Hematopoietic multipotent progenitor cell treated with erythropoietin and hydrocortisone succinate and interleukin-3 and kit ligand, for 6 days (in vitro differentiated cells): Measurements from ENCODE around the gene EDEM2.
"Not testable (repeated sequence)": the region's sequence is repeated elsewhere in the genome, so short reads cannot be mapped to it uniquely, and the experiment has no call there.

Experiments used
- DNase-seq: peaks from one replicate; pipeline ENCODE4 v3.0.0-alpha.2; 2015

The EDEM2 gene

DNA sequence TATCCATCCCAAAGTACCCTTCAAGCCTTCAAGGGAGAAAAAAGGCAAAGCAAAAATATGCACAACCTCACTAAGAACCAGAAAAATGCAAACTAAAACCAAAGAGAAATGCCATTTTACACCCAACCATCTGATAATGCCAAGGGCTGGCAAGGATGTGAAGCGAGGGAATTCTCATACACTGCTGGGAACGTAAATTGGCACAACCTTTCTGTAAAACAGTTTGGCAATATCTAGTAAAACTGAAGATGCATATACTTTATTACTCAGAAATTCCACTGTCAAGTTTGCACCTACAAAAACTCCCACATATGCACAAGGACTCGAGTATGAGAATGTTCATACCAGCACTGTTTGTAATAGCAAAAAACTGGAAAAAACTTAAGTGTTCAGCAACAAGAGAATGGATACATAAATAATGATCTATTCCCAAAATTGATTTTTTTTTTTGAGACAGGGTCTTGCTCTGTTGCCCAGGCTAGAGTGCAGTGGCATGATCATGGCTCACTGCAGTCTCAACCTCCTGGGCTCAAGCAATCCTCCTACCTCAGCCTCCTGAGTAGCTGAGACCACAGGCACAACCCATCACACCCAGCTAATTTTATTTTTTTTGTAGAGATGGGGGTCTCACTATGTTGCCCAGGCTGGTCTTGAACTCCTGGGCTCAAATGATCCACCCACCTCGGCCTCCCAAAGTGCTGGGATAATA is 21.7 kb upstream of the EDEM2 start:
- DNase-seq, result not testable (repeated sequence)

DNA sequence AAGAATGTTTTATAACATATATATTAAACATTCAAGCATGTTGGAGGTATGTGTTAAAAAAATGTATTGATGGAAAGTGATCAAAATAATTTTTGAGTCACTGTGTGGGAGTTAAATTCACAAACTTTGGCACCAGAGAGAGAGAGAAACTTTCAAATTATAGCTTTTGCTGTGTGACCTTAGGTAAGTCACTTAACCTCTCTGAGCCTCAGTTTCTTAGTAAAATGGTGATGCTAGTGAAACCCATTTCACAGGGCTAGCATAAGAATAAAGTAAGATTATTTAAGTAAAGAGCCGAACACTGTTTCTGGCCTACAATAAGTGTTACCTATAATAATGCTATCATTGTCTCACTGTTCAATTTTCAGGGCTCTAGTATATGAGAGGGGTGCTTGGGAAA is 20.7 kb upstream of the EDEM2 start:
- DNase-seq, result no peak

DNA sequence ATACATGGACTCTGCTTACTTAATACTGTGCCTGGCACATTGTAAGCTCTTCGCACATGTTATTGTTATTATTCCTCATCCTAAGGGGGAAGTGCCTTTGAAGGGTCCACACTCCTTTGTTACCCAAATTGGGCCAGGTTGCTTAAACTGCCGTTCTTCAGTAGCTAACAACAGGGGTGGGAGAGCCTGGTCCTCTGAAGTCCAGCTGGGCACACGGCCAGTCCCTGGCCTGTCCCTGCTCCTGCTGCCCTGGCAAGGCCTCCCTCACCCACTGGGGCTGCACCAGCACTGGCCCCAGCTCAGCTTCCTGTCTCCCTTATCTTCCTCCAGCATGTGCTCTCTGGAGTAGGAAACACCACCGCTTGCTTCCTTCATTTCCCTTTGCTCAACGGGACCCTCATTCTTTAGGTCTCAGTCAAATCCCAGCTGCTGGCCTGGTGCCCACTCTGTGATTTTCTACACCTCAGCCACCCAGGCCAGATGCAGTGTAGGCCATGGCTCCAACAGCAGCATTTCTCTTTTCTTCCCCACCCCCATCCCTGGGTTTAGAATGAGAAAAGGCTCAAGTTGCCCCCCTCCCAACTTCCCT is 19.2 kb upstream of the EDEM2 start:
- peak; percentile 81 for DNase-seq

DNA sequence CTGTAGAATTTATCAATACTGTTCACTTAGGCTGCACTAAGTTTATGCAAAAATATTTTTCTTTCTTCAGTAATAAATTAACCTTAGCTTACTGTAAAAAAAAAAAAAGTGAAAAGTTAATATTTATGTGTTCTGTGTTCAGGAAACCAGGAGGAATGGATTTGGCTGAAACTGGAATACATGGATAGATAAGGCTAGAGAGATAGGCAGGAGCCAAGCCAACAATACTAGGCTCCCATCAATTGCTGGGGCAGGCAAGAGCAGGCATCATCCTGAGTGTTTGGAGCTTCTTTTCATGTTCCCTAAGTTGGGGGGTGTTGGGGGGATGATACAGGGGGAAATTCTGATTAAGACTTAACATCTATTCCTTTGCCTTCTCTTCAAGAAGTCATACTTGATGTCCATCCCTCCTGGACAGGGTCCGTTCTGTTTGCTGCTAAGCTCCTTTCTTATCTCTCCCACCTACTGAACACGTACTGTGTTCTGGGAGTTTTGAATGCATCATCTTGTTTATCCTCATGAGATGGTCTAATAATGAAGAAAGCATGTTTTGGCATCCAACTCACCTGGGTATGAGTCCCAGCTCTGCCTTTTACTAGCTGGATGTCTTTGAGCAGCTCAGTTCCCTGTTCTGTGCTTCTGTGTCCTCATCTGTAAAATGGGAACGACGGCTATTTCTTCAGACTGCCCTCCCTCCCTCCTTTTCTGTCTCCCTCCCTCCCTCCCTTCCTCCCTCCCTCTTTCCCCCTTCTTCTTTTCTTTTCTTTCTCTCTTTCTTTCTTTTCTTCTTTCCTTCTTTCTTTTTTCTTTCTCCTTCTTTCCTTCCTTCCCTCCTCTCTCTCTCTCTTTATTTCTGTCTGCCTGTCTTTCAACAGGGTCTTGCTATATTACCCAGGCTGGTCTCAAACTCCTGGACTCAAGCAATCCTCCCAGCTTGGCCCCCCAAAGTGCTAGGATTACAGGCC is 18.4 kb upstream of the EDEM2 start:
- DNase-seq, result no peak

DNA sequence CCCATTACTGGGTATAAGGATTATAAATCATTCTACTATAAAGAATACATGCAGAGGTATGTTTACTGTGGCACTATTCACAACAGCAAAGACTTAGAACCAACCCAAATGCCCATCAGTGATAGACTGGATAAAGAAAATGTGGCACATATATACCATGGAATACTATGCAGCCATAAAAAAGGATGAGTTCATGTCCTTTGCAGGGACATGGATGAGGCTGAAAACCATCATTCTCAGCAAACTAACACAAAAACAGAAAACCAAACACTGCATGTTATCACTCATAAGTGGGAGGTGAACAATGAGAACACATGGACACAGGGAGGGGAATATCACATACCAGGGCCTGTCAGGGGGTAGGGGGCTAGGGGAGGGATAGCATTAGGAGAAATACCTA is 17.4 kb upstream of the EDEM2 start:
- DNase-seq, result not testable (repeated sequence)

DNA sequence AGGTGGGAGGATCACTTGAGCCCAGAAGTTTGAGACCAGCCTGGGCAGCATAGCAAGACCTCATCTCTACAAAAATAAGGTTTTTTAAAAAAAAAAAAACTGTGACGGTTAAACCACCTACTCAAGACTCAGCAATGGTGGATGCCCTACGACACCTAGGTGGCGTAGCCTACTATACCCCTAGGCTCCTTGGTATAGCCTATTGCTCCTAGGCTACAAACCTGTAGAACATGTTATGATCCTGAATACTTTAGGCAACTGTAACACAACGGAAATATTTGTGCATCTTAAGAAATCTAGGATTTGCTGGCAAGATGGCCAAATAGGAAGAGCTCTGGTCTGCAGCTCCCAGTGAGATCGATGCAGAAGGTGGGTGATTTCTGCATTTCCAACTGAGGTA is 13.2 kb upstream of the EDEM2 start:
- not testable (repeated sequence) for DNase-seq

DNA sequence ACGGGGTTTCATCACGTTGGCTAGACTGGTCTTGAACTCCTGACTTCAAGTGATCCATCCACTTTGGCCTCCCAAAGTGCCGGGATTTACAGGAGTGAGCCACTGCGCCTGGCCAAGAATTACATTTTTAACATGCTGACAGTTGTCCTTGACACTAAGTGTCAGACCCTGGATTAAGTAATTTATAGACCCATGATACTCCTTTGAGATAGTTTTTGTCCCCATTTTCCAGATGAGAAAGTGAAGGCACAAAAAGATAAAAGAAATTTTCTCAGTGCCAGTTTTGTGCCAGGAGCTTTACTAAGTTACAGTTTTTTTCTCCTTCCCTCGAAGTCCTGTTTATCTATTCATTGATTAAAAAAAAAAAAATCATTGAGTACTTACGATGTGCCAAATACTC is 9.8 kb upstream of the EDEM2 start:
- DNase-seq, result no peak

DNA sequence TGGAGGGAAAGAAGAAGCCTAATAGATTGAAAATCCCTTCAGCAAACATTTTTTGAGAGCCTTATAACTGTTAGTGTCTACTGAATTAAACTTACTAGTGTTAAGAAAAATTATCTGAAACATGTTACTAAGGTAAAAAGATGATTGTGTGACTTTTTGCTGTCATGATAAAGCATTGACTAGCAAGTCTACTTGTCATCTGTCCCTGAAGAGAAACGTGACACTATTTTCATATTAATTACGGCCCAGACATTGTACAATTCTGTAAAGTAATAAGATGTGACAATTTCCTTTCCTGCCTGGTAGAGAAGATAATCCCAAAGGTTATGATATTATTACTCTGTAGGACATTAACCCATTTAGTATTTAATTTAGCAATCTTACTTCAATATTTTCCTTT is 8.8 kb upstream of the EDEM2 start:
- no peak for DNase-seq

DNA sequence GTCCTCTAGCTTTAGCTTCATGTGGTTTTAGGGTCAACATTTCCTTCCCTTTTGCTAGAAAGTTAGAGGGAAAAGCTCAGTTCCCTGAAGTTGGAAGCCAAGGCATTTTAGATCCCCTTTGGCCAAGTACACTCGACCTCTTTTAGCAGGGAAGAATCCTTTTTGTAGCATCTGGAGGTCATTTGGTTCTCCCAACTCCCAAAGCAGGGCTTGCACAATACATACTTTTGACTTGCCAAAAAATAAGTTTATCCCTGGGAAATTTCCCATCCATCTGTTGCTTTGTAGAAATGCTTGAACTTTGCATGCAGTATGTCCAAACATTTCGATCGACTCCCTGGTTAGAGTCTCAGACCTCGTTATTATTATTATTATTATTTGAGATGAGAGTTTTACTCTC is 4.6 kb upstream of the EDEM2 start:
- DNase-seq, result no peak

DNA sequence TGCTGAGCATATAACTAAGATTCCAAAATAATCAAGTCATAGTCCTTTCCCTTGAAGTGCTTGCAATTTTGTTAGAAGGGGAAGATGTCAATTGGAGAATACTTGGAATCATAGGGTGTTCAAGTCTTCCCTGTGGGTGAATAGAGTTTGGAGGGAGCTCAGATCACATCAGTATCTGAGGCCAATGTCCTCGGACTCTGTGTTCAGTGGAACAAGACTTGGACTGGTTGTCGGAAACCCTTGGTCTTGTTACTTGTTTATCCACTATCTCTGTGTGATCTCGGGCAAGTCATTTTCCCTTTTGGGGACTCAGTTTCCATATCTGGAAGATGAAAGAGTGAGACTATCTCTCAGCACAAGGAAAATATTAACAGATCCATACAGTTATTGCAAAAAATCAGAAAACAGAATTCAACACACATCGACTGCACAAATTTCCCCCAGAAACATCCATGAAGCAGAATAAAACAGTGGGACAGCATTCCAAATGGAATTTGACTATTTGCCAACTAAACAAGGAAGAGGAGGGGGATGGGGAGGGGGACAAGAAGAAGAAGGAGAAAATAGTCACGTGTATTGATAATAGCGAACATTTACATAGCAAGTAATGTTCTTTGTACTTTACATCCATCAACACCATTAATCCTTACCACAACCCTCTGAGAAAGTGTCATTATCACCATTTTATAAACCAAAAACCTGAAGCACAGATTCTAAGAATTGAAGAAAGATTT is 3.9 kb upstream of the EDEM2 start:
- no peak for DNase-seq

DNA sequence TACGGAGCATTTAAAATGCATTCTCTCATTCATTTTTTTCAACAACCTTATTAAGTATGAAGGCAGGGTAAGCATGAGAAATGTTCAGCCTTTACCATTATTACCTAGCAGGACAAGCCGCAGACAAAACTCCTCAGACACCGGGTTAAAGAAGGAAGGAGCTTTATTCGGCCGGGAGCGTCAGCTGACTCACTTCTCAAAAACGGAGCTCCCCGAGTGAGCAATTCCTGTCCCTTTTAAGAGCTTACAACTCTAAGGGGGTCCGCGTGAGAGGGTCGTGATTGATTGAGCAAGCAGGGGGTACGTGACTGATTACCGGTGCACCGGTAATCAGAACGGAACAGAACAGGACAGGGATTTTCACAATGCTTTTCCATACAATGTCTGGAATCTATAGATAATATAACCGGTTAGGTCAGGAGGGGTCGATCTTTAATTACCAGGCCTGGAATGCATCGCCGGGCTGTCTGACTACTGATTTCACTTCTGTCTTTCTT is 487 bp upstream of the EDEM2 start:
- DNase-seq, result peak; percentile 68

DNA sequence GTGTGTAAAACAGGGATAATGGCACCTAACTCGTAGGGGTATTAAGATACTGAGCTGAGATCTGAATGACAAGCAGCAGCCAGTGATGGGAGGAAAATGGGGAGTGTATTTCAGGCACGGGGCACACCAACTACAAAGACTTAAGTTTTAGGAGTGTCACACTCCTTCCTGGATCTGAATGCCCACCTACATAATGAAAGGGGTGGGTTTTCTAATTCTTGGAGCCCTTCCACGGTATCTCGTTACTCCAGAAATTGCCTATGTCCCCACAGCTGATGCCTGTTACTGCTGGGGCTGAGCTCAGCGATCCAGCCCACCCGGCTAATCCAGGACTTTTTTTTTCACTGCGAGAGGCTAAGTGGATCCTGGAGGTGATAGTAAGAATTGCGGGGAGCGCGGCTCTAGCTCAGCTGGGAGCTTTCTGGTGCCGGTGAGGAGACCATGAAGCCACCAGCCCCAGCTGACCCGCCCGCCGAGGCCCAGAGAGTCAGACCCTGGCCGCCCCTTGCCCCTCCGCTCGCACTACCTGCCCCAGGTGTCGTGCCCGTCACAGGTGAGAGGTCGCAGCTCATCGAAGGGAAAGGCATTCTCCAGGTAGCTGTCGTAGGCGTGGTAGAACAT is 727 bp downstream of the EDEM2 start:
- DNase-seq, result peak; percentile 66

DNA sequence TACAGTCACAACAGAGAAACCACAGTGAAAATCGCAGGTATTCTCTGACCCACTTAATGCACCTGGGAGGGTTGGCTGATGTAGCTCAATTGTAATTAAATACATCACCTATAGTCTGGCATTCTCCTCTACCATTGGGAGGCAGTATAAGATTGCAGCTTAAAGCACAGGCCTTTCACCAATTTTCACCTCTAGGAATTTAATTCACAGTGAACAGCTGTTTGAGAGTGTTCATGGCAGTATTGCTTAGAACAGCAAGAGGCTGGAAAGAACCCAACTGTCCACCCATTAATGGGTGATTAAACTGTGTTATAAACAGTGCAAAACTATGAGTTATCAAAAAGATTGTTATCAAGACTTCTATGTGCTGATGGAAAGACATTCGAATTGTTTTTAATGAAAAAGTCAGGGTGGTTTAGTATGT is 2.0 kb downstream of the EDEM2 start:
- DNase-seq, result peak; percentile 86

DNA sequence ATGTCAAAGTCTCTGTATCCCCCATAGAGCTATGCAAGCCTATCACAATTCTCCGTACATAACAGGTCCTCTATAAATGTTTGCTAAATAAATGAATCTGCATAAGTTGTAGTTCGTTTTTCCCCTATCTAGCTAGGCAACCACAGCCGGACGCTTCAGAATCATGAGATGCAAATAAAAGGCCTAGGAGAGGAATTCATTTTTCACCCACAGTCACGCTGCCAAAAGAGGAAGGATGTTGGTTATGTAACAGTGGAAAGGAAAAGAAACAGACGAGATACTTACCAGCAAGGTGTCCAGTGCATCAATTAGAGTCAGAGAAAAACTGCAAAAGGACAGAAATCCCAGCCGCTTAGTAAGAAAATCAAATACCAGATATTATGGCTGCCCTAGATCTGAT is 2.4 kb downstream of the EDEM2 start:
- DNase-seq, result peak; percentile 69

DNA sequence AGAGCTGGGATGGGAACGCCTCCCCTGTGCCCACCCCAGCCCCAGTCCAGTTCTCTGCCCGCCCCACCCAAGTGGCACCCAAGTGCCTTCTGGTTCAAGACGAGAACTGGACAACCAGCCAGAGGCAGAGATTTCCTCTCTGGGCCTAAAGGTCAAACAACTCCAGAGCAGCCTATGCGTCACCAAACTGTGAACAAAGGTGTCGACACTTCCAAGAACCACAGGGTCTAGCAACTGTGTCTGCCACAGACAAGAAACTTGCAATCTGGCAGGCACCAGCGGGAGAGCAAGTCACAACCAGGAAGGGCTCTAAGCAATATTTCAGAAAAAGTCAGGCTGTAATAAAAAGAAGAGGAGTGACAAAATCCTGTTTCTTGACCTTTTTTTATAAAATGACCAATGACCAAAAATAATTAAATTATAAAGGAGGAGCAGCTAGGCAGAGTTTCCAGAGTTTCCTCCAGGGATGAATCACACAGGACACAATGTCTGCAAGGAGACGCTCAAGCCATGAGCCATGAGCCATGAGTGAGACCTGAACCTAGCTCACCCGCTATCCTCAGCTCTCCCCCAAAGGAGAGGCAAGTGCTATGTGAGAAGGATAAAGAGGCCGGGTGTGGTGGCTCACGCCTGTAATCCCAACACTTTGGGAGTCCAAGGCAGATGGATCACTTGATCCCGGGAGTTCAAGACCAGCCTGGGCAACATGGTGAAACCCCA is 11.1 kb downstream of the EDEM2 start:
- no peak for DNase-seq

DNA sequence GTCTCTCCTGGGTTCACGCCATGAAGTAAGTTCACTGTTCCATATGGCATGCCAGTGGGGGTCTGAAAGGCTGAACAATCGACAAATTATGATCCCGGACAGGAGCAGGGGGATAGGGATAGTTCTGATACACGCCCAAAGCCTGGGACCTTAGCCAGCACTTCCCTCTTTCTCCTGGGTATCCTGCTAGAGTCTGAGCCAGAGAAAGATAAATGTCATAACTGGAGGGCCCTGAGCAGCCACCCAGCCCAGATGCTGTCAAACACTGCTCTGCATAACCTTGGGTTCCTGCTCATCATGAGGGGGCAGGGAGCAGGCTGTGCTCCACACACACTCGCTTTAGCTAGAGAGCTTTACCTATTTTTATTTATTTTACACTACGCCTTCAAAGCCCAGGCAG is 12.3 kb downstream of the EDEM2 start:
- no peak for DNase-seq

DNA sequence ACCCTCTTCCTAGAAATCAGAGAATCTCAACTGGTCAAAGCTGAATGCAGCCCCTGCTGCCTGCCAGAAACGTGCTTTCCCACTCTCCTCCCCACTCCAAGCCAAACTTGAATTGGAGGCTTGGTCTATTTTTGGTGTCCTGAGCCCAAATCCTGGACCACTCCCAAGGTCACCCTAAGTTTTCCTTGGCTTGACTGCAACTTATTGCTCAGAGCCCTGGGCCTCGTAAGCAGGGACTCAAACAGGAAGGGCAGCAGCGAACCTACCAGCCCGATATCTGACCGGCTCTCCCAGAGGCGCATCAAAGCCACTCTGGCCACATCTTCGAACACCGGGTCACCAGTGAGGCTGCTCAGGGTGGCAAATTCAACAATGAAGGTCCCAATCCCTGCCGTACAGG is 12.7 kb downstream of the EDEM2 start:
- no peak for DNase-seq

DNA sequence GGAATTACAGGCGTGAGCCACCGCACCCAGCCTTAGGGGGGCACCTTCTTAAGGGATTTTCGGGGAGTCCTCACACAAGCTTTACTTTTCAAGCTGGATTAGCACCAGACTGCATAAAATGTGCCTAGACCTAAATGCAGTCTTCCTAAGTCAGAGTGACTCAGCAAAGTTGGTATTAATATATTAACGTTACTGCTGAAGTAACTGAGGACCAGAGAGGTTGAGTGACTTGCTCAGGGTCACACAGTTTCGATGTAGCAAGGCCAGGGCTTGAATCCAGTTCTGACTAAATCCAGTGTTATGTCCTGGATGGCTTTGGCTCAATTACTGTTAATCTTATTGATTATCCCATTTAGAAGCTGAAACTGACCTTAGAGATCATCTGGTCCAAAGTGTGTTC is 13.4 kb downstream of the EDEM2 start:
- peak; percentile 35 for DNase-seq

DNA sequence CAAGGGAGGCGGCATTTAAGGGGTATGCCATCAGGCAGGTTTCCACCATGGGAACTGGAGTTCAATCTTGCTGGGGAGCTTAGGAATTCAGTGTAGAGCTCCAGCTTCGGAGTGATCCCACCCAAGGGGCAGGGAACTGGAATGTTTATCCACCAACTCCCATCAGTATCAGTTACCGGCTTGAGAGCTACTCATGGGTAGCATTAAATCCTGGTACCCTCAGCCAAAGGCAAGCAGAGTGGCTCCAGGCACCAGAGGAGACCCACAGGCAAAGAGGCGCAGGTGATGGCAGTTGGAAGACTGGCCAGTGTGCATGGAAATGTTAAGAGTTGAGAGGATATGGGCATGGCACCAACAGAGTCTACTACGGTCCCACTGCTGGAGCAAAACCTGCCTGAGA is 14.1 kb downstream of the EDEM2 start:
- no peak for DNase-seq

DNA sequence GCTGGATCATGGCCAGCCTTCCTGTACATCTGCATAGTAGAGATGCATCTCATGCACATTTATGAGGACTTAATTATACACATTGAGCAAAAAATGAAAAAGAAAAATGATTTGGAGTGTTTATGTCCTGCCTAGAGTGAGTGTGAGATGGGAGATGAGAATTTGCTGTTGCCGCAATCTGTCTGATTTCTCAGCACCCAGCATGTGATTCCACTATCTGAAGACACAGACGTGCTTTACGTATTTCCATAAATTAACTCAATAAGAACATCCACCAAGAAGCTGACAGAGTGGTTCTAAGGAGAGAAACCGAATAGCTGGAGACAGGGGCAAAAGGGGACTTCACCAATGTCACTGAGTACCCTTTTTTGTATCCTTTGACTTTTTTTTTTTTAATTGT is 15.2 kb downstream of the EDEM2 start:
- no peak for DNase-seq

DNA sequence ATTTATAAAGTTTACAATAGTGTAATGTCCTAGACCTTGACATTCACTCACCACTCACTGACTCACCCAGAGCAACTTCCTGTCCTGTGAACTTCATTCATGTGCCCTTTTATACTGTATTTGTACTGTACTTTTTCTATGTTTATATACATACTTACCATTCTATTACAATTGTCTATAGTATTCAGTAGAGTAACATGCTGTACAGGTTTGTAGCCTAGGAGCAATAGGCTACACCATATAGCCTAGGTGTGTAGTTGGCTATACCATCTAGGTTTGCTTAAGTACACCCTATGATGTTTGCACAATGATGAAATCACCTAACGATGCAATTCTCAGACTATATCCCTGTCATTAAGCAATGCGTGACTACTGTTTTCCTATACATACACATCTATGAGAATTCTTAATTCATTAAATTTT is 17.5 kb downstream of the EDEM2 start:
- DNase-seq, result no peak

DNA sequence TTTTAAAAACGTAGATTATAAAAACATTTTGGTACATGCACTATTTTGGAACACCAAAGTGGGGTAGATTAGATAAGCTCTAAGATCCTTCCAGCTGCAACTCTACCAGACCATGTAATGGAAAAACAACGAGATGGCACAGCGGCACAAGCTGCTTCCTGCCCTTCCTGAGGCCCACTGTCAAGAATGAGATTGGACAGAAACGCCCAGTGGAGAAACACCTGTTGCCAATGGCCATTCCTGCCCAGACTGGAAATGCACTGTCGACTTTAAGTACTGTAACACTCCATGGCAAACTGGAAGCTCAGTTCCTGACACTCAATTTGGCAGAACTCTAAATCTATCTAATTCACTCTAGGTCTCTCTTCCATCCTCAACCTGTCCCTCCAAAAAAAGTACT is 21.4 kb downstream of the EDEM2 start:
- DNase-seq, result no peak
